Type B pancreatic cell (in vitro differentiated cells): ENCODE measurements around the gene SLC7A8. TPM values are rescaled to one million over a fixed set of nuclear protein-coding genes. Genes with fewer than 3 reads are reported as not detected.

Experiments used
- DNase-seq: peaks from one replicate; pipeline ENCODE4 v3.0.0; 2021; ENCODE audit warnings: mixed read lengths; ENCODE audit not compliant: unreplicated experiment; ENCODE audit errors: extremely low spot score
- H3K27ac Mint-ChIP-seq: 2 replicates; pipeline ENCODE4 v1.8.0; 2021; ENCODE audit warnings: mild to moderate bottlenecking, mixed read lengths
- H3K27me3 Mint-ChIP-seq: 2 replicates; pipeline ENCODE4 v1.8.0; 2021; ENCODE audit warnings: mixed read lengths
- H3K36me3 Mint-ChIP-seq: 2 replicates; pipeline ENCODE4 v1.8.0; 2021; ENCODE audit warnings: mixed read lengths
- H3K4me1 Mint-ChIP-seq: one replicate; pipeline ENCODE4 v1.8.0; 2021; ENCODE audit warnings: mixed read lengths; ENCODE audit not compliant: unreplicated experiment
- H3K4me3 Mint-ChIP-seq: 2 replicates; pipeline ENCODE4 v1.8.0; 2021; ENCODE audit warnings: mild to moderate bottlenecking, mixed read lengths
- H3K9me3 Mint-ChIP-seq: 2 replicates; pipeline ENCODE4 v1.8.0; 2021; ENCODE audit warnings: mixed read lengths
- CTCF ChIP-seq: fragments of 200-600 bp; sonication (generic); conservative IDR thresholded peaks from 2 replicates; pipeline ENCODE4 v1.5.0; 2021; ENCODE audit warnings: antibody characterized with exemption, mild to moderate bottlenecking
- total RNA-seq: library from RNA; stranded (reverse); gene quantifications from 2 replicates; pipeline ENCODE4 v1.2.1, GENCODE V29; 2021; ENCODE audit warnings: low replicate concordance

Gene SLC7A8
- total RNA-seq, 1 donor from 2014 or later = 56.1 TPM

GRCh38 chr14:23154964-23155587, 28.4 kb downstream of the SLC7A8 start:
- Mint-ChIP-seq H3K36me3 (peaks cover 12% of the 10 kb centered on the region), H3K9me3 (no peaks in the 10 kb centered on the region), H3K4me1 (peaks cover 30% of the 10 kb centered on the region), H3K27ac (peak overlapping the region; percentile 91), H3K4me3 (peak overlapping the region; percentile 34), H3K27me3 (no peaks in the 10 kb centered on the region)
- no peak for TF ChIP-seq CTCF
- DNase-seq = no peak

GRCh38 chr14:23153851-23154796, 29.3 kb downstream of the SLC7A8 start:
- H3K36me3 Mint-ChIP-seq = peaks cover 10% of the 10 kb centered on the region
- TF ChIP-seq CTCF = no peak
- H3K27ac Mint-ChIP-seq = peak overlapping the region; percentile 91
- H3K27me3 Mint-ChIP-seq = no peaks in the 10 kb centered on the region
- H3K4me3 Mint-ChIP-seq = no peak overlapping the region
- H3K4me1 Mint-ChIP-seq = peaks cover 23% of the 10 kb centered on the region
- DNase-seq = no peak
- H3K9me3 Mint-ChIP-seq = no peaks in the 10 kb centered on the region

GRCh38 chr14:23151342-23151741, 32.1 kb downstream of the SLC7A8 start:
- no peak for DNase-seq
- TF ChIP-seq CTCF = no peak
- Mint-ChIP-seq H3K4me1 (peaks cover 18% of the 10 kb centered on the region), H3K4me3 (no peak overlapping the region), H3K36me3 (peaks cover 13% of the 10 kb centered on the region), H3K27ac (no peak overlapping the region), H3K27me3 (no peaks in the 10 kb centered on the region), H3K9me3 (no peaks in the 10 kb centered on the region)

- TF ChIP-seq CTCF = no peak
- Mint-ChIP-seq H3K4me1 (peaks cover 24% of the 10 kb centered on the region), H3K4me3 (peak overlapping the region; percentile 21), H3K27me3 (no peaks in the 10 kb centered on the region), H3K27ac (peak overlapping the region; percentile 62), H3K36me3 (peaks cover 13% of the 10 kb centered on the region), H3K9me3 (no peaks in the 10 kb centered on the region)
- no peak for DNase-seq
Observed at GRCh38 chr14:23149745-23150144, 33.7 kb downstream of the SLC7A8 start.

- Mint-ChIP-seq H3K4me1 (peaks cover 21% of the 10 kb centered on the region), H3K9me3 (no peaks in the 10 kb centered on the region)
Observed at GRCh38 chr14:23148591-23149249, 34.7 kb downstream of the SLC7A8 start.

More at GRCh38 chr14:23148591-23149249, 34.7 kb downstream of the SLC7A8 start:
- Mint-ChIP-seq H3K4me3 (no peak overlapping the region), H3K27ac (no peak overlapping the region), H3K27me3 (no peaks in the 10 kb centered on the region), H3K36me3 (peaks cover 15% of the 10 kb centered on the region)
- no peak for TF ChIP-seq CTCF
- DNase-seq = no peak
